Ovary (tissue), 3 donors: ENCODE measurements around the gene TAS2R1.

Experiments
- CTCF ChIP-seq, 3 donors: fragments of 450-650 bp in 2 of 3; fragments of 200-600 bp in 1 of 3; IDR thresholded peaks; one replicate each; pipeline versions ENCODE4 v1.5.1 to v1.8.0; 2016 to 2022; ENCODE audit warnings: antibody characterized with exemption in 3 of 3, mild to moderate bottlenecking in 1 of 3
- EP300 ChIP-seq: sonication (generic); formaldehyde crosslinking; IDR thresholded peaks from one replicate; pipeline ENCODE4 v1.6.1; 2017; ENCODE audit warnings: antibody characterized with exemption
- POLR2A ChIP-seq: fragments of 450-650 bp; IDR thresholded peaks from one replicate; pipeline ENCODE4 v1.6.1; 2017; ENCODE audit warnings: antibody characterized with exemption, mild to moderate bottlenecking, moderate library complexity
- donor health status: DM: no; HTN: no; CAD: no.

GRCh38 chr5:9667906-9668305 is 37.8 kb upstream of the TAS2R1 start:
- TF ChIP-seq CTCF (IDR thresholded peaks at IDR 0.05) (no peak), POLR2A (no peak), EP300 (no peak)
